Vagina (tissue), 2 donors: ENCODE data around the gene NT5C3B. TPM values are rescaled to one million over a fixed set of nuclear protein-coding genes. Genes with fewer than 3 reads are reported as not detected.
"Not testable (repeated sequence)": the region's sequence is repeated elsewhere in the genome, so short reads cannot be mapped to it uniquely, and the experiment has no call there.

Source experiments
- DNase-seq, 2 donors: peaks; one replicate each; pipeline ENCODE4 v3.0.0-alpha.2; 2017; ENCODE audit errors: extremely low spot score in 2 of 2
- H3K27ac ChIP-seq: fragments of 200-600 bp; sonication (generic); one replicate; pipeline ENCODE4 v1.5.1; 2019
- H3K27me3 ChIP-seq: fragments of 200-600 bp; sonication (generic); one replicate; pipeline ENCODE4 v1.5.1; 2019
- H3K36me3 ChIP-seq, 2 donors: fragments of 200-600 bp; sonication (generic); one replicate each; pipeline ENCODE4 v1.5.1; 2017 to 2019
- H3K4me1 ChIP-seq: fragments of 200-600 bp; sonication (generic); one replicate; pipeline ENCODE4 v1.5.1; 2019
- H3K4me3 ChIP-seq, 2 donors: fragments of 200-600 bp; sonication (generic); 1 replicate in 1 of 2; 2 replicates in 1 of 2; pipeline ENCODE4 v1.5.1; 2016 to 2019
- H3K9me3 ChIP-seq: fragments of 200-600 bp; sonication (generic); one replicate; pipeline ENCODE4 v1.5.1; 2019
- CTCF ChIP-seq, 3 experiments: fragments of 450-650 bp in 2 of 3; fragments of 200-600 bp in 1 of 3; sonication (generic) in 1 of 3; IDR thresholded peaks; one replicate each; pipeline ENCODE4 v1.5.1; 2017 to 2019; ENCODE audit warnings: antibody characterized with exemption in 3 of 3, mild to moderate bottlenecking in 2 of 3, moderate library complexity in 2 of 3
- POLR2A ChIP-seq, 2 donors: fragments of 450-650 bp; IDR thresholded peaks; one replicate each; pipeline ENCODE4 v1.6.1; 2017; ENCODE audit warnings: antibody characterized with exemption in 2 of 2, mild to moderate bottlenecking in 2 of 2, moderate library complexity in 2 of 2
- POLR2AphosphoS5 ChIP-seq, 2 donors: sonication (generic); formaldehyde crosslinking; IDR thresholded peaks; one replicate each; pipeline ENCODE4 v1.9.0; 2017; ENCODE audit warnings: antibody characterized with exemption in 2 of 2, mild to moderate bottlenecking in 2 of 2, low read depth in 1 of 2; ENCODE audit not compliant: insufficient read depth in 1 of 2
- intact Hi-C: fragments of 100-400 bp; cut with DNase I; formaldehyde crosslinking; loops from one replicate; pipeline ENCODE4 v1.15.1; 2023
- total RNA-seq: library from RNA; depleted of rRNA; stranded (reverse); fragments of >200 nt; gene quantifications from one replicate; pipeline ENCODE4 v1.2.3, GENCODE V29; 2016

Gene NT5C3B
- total RNA-seq, 1 donor from 2014 or later, result 71.5 TPM

DNA sequence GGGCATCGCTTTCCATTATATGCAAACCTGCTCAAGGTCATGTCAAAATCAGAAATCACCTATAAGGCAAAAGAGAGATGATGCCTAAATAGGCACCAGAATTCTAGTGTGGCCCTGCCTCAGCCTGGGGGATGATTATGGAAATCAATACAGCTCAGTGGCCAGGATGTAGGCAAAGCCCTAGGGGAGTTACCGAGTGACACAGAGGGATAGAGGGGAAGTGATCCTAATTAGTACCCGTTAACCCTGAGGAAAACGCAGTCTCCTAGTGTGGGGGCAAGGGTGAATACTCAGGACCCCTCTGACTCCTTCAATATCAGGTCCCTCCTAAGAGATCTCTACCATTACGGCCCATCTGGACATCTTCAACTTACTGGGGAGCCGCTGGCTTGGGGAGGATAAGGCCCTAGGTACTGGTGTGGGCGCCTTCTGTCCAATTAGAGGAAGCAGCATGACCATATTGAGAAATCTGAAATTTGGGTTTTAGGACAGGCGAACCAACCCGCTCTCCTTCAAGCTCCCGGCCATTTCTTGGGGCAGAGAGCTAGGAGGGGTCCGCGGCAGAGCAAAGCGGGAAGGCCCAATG is 725 bp downstream of the NT5C3B start:
- peaks cover 0 to 16% of the 10 kb centered on the region in 2 donors for H3K36me3 ChIP-seq
- H3K4me1 ChIP-seq, result peaks cover 20% of the 10 kb centered on the region
- H3K9me3 ChIP-seq, result no peaks in the 10 kb centered on the region
- H3K27ac ChIP-seq, result peak overlapping the region; percentile 74
- intact Hi-C loops, result no loop called here
- no peak for TF ChIP-seq POLR2A (IDR thresholded peaks at IDR 0.05)
- no peak for TF ChIP-seq CTCF (IDR thresholded peaks at IDR 0.05)
- TF ChIP-seq POLR2AphosphoS5 (IDR thresholded peaks at IDR 0.05; ENCODE audit: insufficient read depth in 1 of 2, low read depth in 1 of 2), result no peak
- H3K27me3 ChIP-seq, result no peaks in the 10 kb centered on the region
- DNase-seq, result no peak
- peak overlapping the region; percentile 73 to 99 for H3K4me3 ChIP-seq

GRCh38 chr17:41829961-41830360 is 6.1 kb downstream of the NT5C3B start:
- not testable (repeated sequence) for DNase-seq, H3K27me3 ChIP-seq
- peaks cover 0 to 53% of the 10 kb centered on the region in 2 donors for H3K36me3 ChIP-seq

DNA sequence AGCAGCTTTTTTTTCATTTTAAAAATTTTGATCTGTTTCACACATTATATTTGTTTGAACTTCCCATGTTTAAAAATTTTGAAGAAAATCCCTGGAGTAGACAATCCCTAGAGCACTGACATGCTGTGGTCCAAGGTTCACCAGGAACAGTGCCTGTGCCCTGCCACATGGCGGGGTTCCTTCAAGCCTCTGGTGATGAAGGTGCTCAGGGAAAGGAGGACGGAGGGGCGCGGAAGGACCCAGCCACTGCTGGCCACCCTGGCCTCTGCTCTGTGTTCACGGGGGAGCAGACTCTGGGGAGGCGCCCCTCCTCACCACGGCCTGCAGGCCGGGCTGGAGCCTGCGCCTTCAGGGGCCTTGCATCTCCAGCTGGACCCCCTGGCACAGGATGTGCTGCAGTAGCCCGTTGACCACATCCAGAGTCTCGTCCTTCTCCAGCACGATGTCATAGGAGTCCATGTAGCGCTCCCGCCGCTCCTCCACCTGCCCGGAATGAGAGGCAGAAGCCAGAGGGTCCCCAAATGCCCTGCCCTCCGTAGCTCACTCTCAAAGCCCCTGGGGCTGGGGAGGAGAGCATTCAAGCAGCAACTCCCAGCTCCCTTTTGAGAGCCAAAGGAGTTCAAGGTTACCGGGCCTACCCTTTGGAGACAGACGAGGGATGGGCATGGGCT is 10.7 kb downstream of the NT5C3B start:
- H3K4me3 ChIP-seq, result no peak overlapping the region
- TF ChIP-seq POLR2A (IDR thresholded peaks at IDR 0.05), result no peak
- TF ChIP-seq CTCF (IDR thresholded peaks at IDR 0.05), result no peak
- TF ChIP-seq POLR2AphosphoS5 (IDR thresholded peaks at IDR 0.05; ENCODE audit: insufficient read depth in 1 of 2, low read depth in 1 of 2), result no peak
- H3K27ac ChIP-seq, result no peak overlapping the region
- peaks cover 0 to 37% of the 10 kb centered on the region in 2 donors for H3K36me3 ChIP-seq
- no peak for DNase-seq
- H3K4me1 ChIP-seq, result no peaks in the 10 kb centered on the region
- intact Hi-C loops, result no loop called here
- H3K9me3 ChIP-seq, result no peaks in the 10 kb centered on the region
- no peaks in the 10 kb centered on the region for H3K27me3 ChIP-seq

More at GRCh38 chr17:41829961-41830360, 6.1 kb downstream of the NT5C3B start:
- H3K9me3 ChIP-seq, H3K27ac ChIP-seq, H3K4me1 ChIP-seq, H3K4me3 ChIP-seq, intact Hi-C loops: not testable (repeated sequence)

- no peak overlapping the region for H3K4me3 ChIP-seq
- no peak overlapping the region for H3K27ac ChIP-seq
- H3K27me3 ChIP-seq, result no peaks in the 10 kb centered on the region
- intact Hi-C loops, result no loop called here
- DNase-seq, result no peak
- TF ChIP-seq POLR2AphosphoS5 (IDR thresholded peaks at IDR 0.05; ENCODE audit: insufficient read depth in 1 of 2, low read depth in 1 of 2) (no peak), CTCF (IDR thresholded peaks at IDR 0.05) (no peak), POLR2A (IDR thresholded peaks at IDR 0.05) (no peak)
- no peaks in the 10 kb centered on the region for H3K4me1 ChIP-seq
- peaks cover 0 to 29% of the 10 kb centered on the region in 2 donors for H3K36me3 ChIP-seq
- H3K9me3 ChIP-seq, result no peaks in the 10 kb centered on the region
Observed at GRCh38 chr17:41824086-41824485, 11.9 kb downstream of the NT5C3B start.

DNA sequence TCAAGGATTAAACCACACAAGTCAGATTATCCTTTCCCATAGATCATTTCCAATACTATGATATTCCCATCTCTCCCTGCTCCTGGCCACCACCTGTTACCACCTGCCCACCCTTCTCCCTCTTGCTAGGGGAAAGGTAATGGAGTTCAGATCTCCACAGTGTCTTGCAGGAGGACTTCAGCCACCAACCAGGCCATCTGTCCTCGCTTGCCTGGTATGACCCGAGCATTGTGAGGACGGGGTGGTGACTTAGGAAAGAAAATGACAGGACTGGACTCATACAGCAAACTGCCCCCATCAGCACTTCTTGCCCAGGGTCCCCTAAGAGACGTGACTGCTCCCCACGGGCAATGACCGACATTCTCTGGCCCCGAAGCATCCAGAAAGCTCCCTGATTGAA is 12.5 kb downstream of the NT5C3B start:
- H3K4me1 ChIP-seq, result no peaks in the 10 kb centered on the region
- no peaks in the 10 kb centered on the region for H3K27me3 ChIP-seq
- no peaks in the 10 kb centered on the region for H3K9me3 ChIP-seq
- no peak overlapping the region for H3K27ac ChIP-seq
- intact Hi-C loops, result no loop called here
- TF ChIP-seq POLR2A (IDR thresholded peaks at IDR 0.05), result no peak
- TF ChIP-seq CTCF (IDR thresholded peaks at IDR 0.05), result no peak
- no peak for TF ChIP-seq POLR2AphosphoS5 (IDR thresholded peaks at IDR 0.05; ENCODE audit: insufficient read depth in 1 of 2, low read depth in 1 of 2)
- DNase-seq, result no peak
- no peak overlapping the region for H3K4me3 ChIP-seq
- peaks cover 0 to 24% of the 10 kb centered on the region in 2 donors for H3K36me3 ChIP-seq
